ENCODE data around the gene SPRY2. TPM values are rescaled to one million over a fixed set of nuclear protein-coding genes. Genes with fewer than 3 reads are reported as not detected.
A peak's percentile ranks its signal among the peaks of the same experiment; 100 is the strongest.

The SPRY2 gene
- total and polyA plus RNA-seq, 2 experiments from 2014 or later: 48.2 to 69.4 TPM

DNA sequence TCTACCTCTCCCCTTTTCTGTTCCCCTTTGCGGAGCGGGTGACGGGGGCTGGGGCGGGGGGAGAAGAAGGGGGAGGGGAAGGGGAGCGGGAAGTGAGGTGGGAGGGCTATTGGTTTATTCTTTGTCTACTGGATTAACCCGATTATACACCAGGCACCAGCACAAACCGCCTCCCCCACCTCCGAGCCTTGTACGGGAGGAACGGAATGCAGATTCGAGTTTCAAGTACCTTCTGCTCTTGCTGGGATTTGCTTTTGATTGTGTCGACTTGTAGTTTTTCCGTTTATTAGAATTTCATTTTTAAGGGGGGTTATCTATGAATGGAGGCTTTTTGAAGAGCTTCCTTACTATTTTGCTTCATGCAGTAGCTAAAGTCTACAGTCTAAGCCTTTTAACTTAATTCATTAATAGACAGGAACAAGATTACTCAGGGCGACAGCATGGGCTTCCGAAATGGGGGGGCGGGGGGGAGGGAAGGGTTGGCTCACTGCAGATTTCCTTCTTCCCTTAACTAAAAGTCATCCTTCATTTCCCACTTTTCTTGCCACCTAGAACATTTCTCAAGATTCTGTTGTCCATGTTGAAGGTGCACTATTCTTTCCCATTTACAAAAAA lies 937 bp upstream of the SPRY2 start:
- peaks cover 10% of the 10 kb centered on the region for H3K4me1 ChIP-seq (ENCODE audit: insufficient read depth)
- under 1% methylated on average over 9 of the region's 16 CpGs for WGBS (ENCODE audit: low lambda C conversion rate, missing lambda C conversion rate)

GRCh38 chr13:80340651-80341100 lies 250 bp downstream of the SPRY2 start:
- peaks cover 16% of the 10 kb centered on the region for H3K4me1 ChIP-seq (ENCODE audit: insufficient read depth)
- TF ChIP-seq EZH2phosphoT487 (IDR thresholded peaks at IDR 0.05; ENCODE audit: low read depth, severe bottlenecking, unreplicated experiment) (no peak), EZH2 (IDR thresholded peaks at IDR 0.05; ENCODE audit: borderline replicate concordance) (no peak)
- TF ChIP-seq, protein P1, sequence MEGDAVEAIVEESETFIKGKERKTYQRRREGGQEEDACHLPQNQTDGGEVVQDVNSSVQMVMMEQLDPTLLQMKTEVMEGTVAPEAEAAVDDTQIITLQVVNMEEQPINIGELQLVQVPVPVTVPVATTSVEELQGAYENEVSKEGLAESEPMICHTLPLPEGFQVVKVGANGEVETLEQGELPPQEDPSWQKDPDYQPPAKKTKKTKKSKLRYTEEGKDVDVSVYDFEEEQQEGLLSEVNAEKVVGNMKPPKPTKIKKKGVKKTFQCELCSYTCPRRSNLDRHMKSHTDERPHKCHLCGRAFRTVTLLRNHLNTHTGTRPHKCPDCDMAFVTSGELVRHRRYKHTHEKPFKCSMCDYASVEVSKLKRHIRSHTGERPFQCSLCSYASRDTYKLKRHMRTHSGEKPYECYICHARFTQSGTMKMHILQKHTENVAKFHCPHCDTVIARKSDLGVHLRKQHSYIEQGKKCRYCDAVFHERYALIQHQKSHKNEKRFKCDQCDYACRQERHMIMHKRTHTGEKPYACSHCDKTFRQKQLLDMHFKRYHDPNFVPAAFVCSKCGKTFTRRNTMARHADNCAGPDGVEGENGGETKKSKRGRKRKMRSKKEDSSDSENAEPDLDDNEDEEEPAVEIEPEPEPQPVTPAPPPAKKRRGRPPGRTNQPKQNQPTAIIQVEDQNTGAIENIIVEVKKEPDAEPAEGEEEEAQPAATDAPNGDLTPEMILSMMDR (IDR thresholded peaks at IDR 0.05; ENCODE audit: poor library complexity): no peak

More for the DNA sequence above, 937 bp upstream of the SPRY2 start:
- Histone ChIP-seq H3K9me3 (ENCODE audit: low read depth) (no peaks in the 10 kb centered on the region), H3K4me2 (peak overlapping the region; percentile 95), H3K36me3 (replicated peaks; ENCODE audit: insufficient read depth, low read depth) (no peaks in the 10 kb centered on the region), H4K20me1 (ENCODE audit: insufficient read depth, poor library complexity, severe bottlenecking) (peaks cover 34% of the 10 kb centered on the region), H2AFZ (peak overlapping the region; percentile 81), H3K79me2 (peaks cover 38% of the 10 kb centered on the region), H3K9me2 (replicated peaks; ENCODE audit: insufficient read depth) (no peaks in the 10 kb centered on the region), H3K4me3 (peak overlapping the region; percentile 46), H3K27me3 (no peaks in the 10 kb centered on the region), H3K27ac (peak overlapping the region; percentile 97)
- TF ChIP-seq EZH2phosphoT487 (IDR thresholded peaks at IDR 0.05; ENCODE audit: low read depth, severe bottlenecking, unreplicated experiment): no peak
- TF ChIP-seq EZH2 (IDR thresholded peaks at IDR 0.05; ENCODE audit: borderline replicate concordance): no peak
- TF ChIP-seq, protein P1 (IDR thresholded peaks at IDR 0.05; ENCODE audit: poor library complexity): no peak
- peak; percentile 68 for DNase-seq (ENCODE audit: low spot score)

DNA sequence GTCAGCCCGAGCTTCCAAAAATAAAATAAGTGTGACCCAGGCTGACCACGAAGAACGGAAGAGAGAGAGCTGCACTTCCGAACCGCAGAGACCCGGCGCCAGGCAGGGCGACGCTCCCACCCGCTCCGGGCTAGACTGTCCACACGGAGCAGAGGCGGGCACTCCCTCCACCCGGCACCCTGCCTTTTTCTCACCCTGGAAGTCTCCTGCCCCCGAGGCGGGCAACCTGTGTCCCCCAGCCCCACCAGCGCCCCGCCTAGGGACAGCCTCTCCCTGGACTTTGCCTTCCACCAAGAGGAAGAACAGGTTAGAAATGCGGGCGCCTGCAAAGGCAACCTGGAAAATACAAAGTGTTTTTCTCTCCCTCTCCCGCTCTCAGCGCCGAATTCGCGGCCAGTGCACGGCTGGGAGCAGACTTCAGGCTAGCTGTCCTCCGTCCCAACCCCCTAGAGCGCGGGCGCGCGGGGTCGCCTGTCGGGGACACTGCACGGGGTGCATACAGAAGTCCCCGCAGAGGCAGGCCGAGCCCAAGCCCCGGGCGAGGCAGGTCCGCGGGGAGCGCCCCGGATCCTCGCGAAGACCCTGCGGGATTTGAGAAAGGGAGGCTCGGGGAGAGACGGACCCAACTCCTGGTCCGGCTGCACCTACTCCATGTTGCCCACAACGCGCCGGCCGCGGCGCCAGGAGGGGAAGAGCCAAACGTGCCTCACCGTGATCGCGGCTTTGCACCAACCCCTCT lies 845 bp downstream of the SPRY2 start:
- H3K4me3 ChIP-seq: peak overlapping the region; percentile 98
- peaks cover 56% of the 10 kb centered on the region for H3K79me2 ChIP-seq
- peak overlapping the region; percentile 97 for H3K27ac ChIP-seq
- H4K20me1 ChIP-seq (ENCODE audit: insufficient read depth, poor library complexity, severe bottlenecking): peaks cover 52% of the 10 kb centered on the region
- TF ChIP-seq EZH2 (IDR thresholded peaks at IDR 0.05; ENCODE audit: borderline replicate concordance): no peak
- TF ChIP-seq EZH2phosphoT487 (IDR thresholded peaks at IDR 0.05; ENCODE audit: low read depth, severe bottlenecking, unreplicated experiment): no peak
- TF ChIP-seq, protein P1 (IDR thresholded peaks at IDR 0.05; ENCODE audit: poor library complexity): no peak
- H3K27me3 ChIP-seq: no peaks in the 10 kb centered on the region
- peaks cover 22% of the 10 kb centered on the region for H3K4me1 ChIP-seq (ENCODE audit: insufficient read depth)
- H3K4me2 ChIP-seq: peak overlapping the region; percentile 80
- no peaks in the 10 kb centered on the region for H3K9me3 ChIP-seq (ENCODE audit: low read depth)
- no peaks in the 10 kb centered on the region for H3K36me3 ChIP-seq (replicated peaks; ENCODE audit: insufficient read depth, low read depth)
- peak overlapping the region; percentile 50 for H2AFZ ChIP-seq
- 1% methylated on average over 53 of the region's 59 CpGs for WGBS (ENCODE audit: low lambda C conversion rate, missing lambda C conversion rate)
- peak; percentile 60 for DNase-seq (ENCODE audit: low spot score)
- H3K9me2 ChIP-seq (replicated peaks; ENCODE audit: insufficient read depth): no peaks in the 10 kb centered on the region

More at GRCh38 chr13:80340651-80341100, 250 bp downstream of the SPRY2 start:
- Histone ChIP-seq H3K27ac (peak overlapping the region; percentile 97), H3K4me3 (peak overlapping the region; percentile 98), H3K79me2 (peaks cover 50% of the 10 kb centered on the region), H2AFZ (peak overlapping the region; percentile 50), H3K9me3 (ENCODE audit: low read depth) (no peaks in the 10 kb centered on the region), H3K9me2 (replicated peaks; ENCODE audit: insufficient read depth) (no peaks in the 10 kb centered on the region), H4K20me1 (ENCODE audit: insufficient read depth, poor library complexity, severe bottlenecking) (peaks cover 46% of the 10 kb centered on the region), H3K27me3 (no peaks in the 10 kb centered on the region), H3K36me3 (replicated peaks; ENCODE audit: insufficient read depth, low read depth) (no peaks in the 10 kb centered on the region), H3K4me2 (peak overlapping the region; percentile 95)
- DNase-seq (ENCODE audit: low spot score): no peak
- under 1% methylated on average over 20 of the region's 45 CpGs for WGBS (ENCODE audit: low lambda C conversion rate, missing lambda C conversion rate)
